Retina (tissue), 1 donor: ENCODE measurements around the gene TMEM123.
A peak's percentile ranks its signal among the peaks of the same experiment; 100 is the strongest.

Experiments
- DNase-seq: peaks from one replicate; pipeline ENCODE4 v3.0.0-alpha.2; 2016

The TMEM123 gene

DNA sequence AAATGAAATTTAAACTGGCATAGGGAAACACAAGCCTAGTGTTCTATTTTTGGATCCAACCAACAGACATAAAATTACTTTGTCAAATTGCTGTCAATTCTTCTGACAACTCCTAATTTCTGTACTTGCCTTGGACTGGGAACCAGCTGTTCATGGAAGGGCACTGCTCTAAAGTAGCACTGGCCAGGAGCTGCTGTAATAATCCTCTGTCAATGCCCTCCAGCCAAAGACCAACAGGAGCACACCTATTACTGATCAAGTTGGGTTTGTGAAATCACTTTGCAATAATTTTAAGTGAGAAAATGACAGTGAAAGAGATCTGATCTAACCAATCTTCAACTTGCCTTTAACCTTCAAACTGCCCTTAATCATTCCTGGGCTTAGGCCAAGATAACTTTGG is 18.9 kb upstream of the TMEM123 start:
- DNase-seq = no peak

DNA sequence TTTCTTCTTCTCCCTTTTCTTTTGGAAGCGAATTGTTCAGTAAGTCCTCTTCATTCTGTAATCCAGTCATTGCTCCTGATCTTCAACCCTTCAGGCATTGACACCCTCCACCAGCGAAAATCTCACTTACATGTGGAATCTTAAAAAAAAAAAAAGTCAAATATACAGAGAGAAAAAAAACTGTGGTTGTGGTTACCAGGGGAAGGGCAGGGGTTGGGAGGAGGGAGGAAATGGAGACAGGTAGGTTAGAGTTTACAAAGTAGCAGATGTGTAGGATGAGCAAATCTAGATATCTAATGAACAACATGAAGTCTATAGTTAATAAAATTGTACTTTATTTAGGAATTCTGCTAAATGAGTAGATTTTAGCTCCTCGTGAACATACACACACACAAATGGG is 17.7 kb upstream of the TMEM123 start:
- no peak for DNase-seq

DNA sequence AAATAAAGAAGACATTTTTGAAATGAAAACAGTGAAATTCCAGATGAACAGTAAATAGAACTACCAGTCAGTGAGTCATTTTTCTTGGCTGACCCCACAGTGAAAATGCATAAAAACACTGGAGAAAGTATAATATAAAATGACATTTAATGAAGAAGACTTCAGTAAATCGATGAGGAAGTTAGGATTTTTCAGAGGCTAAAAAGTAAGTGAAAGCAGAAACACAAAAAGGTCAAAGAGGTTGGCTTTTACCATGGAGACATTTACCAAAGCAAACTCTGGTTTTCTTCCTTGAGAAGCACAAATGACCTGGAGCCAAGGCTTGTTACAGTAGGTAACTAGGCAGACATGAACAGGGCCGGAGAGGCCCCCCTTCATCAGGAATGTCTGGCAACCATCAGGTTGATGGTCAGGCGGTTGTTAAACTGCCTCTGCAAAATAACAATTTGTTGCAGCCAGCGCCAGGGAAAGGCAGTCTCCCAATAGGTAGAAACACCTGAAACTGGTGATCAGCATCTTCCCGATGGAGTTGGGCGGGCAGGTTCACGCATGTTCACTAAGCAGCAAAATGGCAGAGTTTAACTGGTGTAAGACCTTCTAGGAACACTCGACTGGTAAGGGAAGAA is 16.7 kb upstream of the TMEM123 start:
- DNase-seq = no peak

GRCh38 chr11:102468616-102469195 is 16.1 kb upstream of the TMEM123 start:
- no peak for DNase-seq

DNA sequence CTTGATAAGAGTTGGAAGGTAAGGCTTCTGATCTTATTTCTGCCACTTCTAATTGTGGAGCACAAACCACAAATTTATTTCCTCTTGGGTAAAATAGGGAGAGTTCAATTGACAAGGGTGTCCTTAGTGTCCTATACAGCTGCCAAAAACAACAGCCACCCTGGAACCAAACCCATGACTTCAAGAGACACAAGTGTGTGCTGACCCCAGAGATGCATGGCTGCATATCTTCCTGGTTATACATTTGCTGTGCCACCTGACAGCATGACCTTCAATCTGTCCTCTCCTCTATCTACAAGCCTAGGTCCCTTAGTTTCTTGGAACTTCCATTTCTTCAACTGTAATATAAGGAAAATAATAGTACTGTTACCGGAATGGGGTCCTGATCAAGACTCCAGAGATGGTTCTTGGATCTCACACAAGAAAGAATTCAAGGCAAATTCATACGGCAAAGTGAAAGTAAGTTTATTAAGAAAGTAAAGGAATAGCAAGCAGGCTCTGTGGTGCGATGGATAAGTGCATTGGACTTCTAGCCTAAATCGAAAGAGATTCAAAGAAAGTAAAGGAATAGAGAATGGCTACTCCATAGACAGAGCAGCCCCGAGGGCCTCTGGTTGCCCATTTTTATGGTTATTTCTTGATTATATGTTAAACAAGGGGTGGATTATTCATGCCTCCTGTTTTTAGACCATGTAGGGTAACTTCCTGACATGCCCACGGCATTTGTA is 15.5 kb upstream of the TMEM123 start:
- no peak for DNase-seq

GRCh38 chr11:102467080-102467708 is 14.6 kb upstream of the TMEM123 start:
- no peak for DNase-seq

GRCh38 chr11:102465696-102466095 is 13.1 kb upstream of the TMEM123 start:
- DNase-seq = no peak

DNA sequence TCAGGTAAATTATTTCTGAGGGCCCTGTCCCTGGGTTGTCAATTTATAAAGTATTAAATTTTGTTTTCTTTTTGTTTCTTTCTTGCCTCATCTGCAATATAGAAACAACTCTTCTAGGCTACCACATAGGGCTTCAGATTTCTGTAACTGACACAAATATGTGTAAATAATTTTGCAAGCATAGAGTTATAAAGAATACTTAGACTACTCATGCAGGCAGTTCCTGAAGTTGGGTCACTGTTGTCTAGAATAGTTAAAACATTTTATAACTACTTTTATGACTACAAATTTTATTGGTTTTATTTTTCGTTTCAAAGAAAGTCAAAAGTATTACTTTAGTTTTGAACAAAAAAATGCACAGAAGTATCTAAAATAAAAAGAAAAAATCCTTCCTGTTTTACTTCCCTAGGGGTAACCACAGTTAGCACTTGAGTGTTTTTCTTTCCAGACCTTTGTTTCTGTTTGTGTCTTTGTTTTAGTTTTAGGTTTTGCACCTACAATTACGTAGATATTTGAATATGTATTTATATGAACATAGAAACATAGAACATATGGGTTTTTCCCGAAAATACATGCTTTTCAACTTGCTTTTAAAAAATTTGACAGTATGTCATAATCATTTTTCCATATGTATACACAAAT is 12.4 kb upstream of the TMEM123 start:
- no peak for DNase-seq

- no peak for DNase-seq
These were observed 11.5 kb upstream of the TMEM123 start for GRCh38 chr11:102464037-102464436.

DNA sequence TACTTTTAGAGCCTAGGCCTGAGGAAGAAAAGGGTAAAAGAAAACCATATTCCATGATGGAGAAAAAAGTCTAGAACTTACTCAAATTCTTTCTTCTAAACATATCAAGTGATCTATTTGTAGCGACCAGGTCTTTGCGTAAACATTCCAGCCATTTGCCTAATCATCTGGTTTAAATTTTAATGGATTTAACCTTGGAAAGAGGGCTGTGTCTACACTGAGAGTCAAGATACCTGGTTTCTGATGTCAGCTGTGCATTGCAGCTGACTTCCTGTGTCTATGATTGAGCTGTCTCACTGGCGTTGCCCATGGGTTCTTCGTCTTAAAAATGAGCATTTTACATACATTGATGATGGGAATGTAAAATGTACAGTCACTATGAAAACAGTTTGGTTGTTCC is 10.0 kb upstream of the TMEM123 start:
- no peak for DNase-seq

DNA sequence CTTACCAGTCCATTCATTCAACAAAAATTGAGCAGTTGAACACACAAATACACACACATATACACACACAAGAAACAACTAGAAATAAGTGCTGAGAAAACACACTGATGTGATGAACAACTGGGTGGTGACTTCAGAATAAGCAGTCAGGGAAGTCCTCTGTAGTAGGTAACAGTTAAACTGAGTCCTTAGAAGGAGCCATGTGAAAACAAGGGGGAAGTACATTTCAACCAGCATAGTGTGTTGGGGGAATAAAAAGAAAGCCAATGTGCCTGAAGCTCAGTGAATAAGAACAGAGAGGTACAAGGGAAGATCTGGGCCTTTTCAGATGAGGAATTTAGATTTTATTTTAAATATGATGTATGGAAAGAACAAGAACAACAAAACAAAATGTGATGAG is 6.8 kb upstream of the TMEM123 start:
- no peak for DNase-seq

- DNase-seq = no peak
These were observed 6.0 kb upstream of the TMEM123 start for GRCh38 chr11:102458548-102458947.

DNA sequence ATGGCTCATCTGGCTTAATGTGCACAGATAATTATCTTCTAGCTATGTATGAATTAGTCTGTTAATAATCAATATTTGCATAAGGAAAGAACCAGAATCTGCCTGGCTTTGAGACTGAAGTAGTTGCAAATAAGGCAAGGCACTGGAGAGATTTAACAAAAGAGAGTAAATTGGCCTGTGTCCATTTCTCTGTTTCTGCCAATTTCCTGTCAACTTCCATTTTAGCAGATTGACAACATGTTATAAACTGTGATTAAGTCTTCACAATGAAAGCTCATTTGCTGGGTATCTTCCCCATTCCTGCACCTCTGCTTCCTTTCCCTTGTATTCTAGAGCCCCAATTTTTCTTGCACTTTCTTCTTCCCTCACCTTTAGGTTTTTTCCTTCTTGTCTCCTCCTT is 5.3 kb upstream of the TMEM123 start:
- no peak for DNase-seq

DNA sequence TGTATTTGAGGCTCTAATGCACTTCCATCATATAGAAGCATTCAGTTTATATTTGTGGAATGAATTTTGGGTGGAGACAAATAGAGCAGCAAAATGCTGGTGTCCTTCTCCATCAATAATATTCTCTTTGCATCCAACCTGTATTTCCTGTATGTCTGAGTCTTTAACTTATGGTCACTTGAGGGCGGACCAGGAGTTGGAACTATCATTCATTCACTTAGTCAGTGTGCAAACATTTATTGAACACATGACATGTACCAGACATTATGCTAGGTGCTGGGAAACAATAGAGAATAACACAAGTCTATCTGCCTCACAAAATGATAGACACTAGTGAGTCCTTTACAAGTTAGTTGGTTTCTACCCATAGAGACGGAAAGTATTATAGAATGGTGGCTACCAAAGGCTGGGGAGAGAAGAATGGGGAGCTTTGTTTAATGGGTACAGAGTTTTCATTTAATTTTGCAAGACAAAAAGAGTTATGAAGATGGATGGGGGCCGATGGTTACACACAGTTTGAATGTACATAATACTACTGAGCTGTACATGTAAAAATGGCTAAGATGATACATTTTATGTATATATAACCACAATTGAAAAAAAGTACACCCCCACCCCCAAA is 4.6 kb upstream of the TMEM123 start:
- no peak for DNase-seq

- DNase-seq = no peak
These were observed 3.8 kb upstream of the TMEM123 start for GRCh38 chr11:102456381-102456780.

GRCh38 chr11:102453921-102454320 is 1.4 kb upstream of the TMEM123 start:
- DNase-seq = no peak

- no peak for DNase-seq
These were observed 734 bp upstream of the TMEM123 start for GRCh38 chr11:102453302-102453695.

DNA sequence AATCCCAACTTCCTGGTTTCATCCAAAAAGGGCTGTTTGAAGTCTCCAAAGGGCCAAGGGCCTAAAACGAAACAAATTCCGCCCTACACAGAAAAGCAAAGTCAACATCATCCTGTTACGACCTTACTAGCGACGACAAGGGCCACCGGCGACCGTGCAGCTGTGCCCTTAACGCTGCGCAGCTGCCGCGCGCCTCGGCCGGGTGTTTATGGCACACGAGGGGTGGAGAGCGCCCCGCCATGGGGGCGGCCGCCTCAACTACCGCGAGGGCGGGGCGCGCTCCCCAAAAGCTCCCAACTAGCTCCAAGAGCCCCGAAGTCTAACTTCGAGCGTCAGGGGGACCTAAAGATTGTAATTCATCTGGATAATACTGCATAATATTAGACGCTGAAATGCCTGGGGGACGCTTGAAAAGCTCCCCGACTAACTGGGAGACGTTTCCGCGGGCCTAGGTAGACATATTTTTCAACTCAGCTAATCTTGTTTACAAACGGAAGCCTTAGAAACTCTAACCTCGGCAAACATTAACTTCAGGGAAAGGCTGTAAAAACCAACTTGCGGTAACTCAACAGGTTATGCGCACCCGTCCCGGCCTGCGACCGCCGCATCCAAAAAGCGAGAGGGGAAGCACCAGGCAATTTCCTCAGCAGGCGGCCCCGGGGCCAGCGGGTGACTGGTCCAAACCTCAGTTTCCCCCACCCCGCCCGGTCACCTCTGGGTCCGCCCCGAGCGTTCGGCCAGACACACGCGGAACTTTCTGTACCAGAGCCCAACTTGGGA is 694 bp downstream of the TMEM123 start:
- peak; percentile 87 for DNase-seq

DNA sequence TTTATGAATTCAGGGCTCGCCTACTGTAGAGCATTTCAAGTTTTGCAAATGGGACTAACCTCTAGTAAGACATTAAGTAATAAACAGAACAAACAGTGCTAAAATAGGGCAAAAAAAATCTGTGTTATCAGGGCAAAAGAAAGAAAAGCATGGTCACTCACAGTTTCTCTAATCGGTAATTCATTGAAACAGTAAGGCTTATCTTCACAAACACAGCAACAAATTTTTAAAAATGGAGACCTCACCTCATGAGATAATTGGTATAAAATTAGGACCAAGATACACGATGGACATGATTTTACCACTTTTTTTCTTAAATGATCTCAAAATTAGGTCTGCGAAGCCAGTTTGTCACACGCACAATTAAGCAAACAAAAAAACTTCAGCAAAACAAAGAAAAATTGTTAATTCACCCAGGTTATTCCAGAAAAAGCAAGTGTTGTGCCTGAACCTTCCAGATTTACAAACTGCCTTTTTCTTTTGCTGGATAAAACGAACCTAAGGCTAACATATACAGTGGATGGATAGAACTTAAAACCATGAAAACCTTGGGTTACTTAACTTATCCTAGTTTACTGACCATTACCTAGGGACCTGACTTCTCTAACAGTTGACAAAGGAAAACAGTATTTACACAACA is 1.4 kb downstream of the TMEM123 start:
- no peak for DNase-seq

GRCh38 chr11:102449651-102450570 is 2.7 kb downstream of the TMEM123 start:
- DNase-seq = no peak

- no peak for DNase-seq
These were observed 3.7 kb downstream of the TMEM123 start for GRCh38 chr11:102448869-102449224.
